GM12878 (cell line): ENCODE data around the gene ABCG2. TPM values are rescaled to one million over a fixed set of nuclear protein-coding genes. Genes with fewer than 3 reads are reported as not detected.

Experiments used
- ATAC-seq: fragments of 200-7000 bp; cut with Tn5 transposase; 3 replicates; pipeline ENCODE4 v1.9.1; 2020; ENCODE audit warnings: mild to moderate bottlenecking, moderate library complexity
- BruUV-seq: library from RNA; stranded (reverse); fragments of 400-500 nt; replicated peaks from 2 replicates; lab custom pipeline; 2021; lab: Mats Ljungman, UMichigan
- CTCF ChIA-PET: fragments of 300-600 bp; sonication (Branson Sonifier 250); formaldehyde crosslinking; extraction: SDS; loops from one replicate; lab custom pipeline; 2021; ENCODE audit warnings: inconsistent platforms; lab: Yijun Ruan, JAX
- POLR2A ChIA-PET: fragments of 350-600 bp; formaldehyde crosslinking; extraction: SDS; loops from one replicate; lab custom pipeline; 2021; ENCODE audit warnings: inconsistent platforms; lab: Charles Lee
- RAD21 ChIA-PET: fragments of 300-600 bp; sonication (Branson Sonifier 250); formaldehyde crosslinking; loops from one replicate; lab custom pipeline; 2023; ENCODE audit warnings: antibody characterized with exemption; ENCODE audit not compliant: unreplicated experiment; lab: Charles Lee
- SMC1A ChIA-PET: fragments of 300-600 bp; sonication (Branson Sonifier 250); formaldehyde crosslinking; loops from one replicate; lab custom pipeline; 2023; ENCODE audit not compliant: unreplicated experiment, uncharacterized antibody; lab: Charles Lee
- DNase-seq: peaks from one replicate; pipeline ENCODE4 v3.0.0-alpha.2; 2011; ENCODE audit warnings: low read depth, low spot score
- FAIRE-seq: peaks from 3 replicates; lab custom pipeline; 2011; peaks lifted over from hg19 to GRCh38; lab: Jason Lieb, UNC
- H2AFZ ChIP-seq: 2 replicates; pipeline ENCODE4 v1.6.0; 2011; ENCODE audit warnings: low read depth, low read length, control low read depth; ENCODE audit not compliant: control insufficient read depth
- H3K27ac ChIP-seq: 2 replicates; pipeline ENCODE4 v1.5.1; 2011; ENCODE audit warnings: control low read depth; ENCODE audit not compliant: control insufficient read depth, insufficient read depth
- H3K27me3 ChIP-seq, 2 experiments: replicated peaks in 1 of 2; 2 replicates each; pipeline versions ENCODE4 v1.6.0 to v1.6.1; 2011; ENCODE audit warnings: low read length in 1 of 2; ENCODE audit not compliant: control insufficient read depth in 2 of 2, insufficient read depth in 2 of 2
- H3K36me3 ChIP-seq, 2 experiments: 2 replicates each; pipeline ENCODE4 v1.5.1; 2011; ENCODE audit warnings: low read length in 1 of 2; ENCODE audit not compliant: control insufficient read depth in 2 of 2, insufficient read depth in 2 of 2
- H3K4me1 ChIP-seq: 2 replicates; pipeline ENCODE4 v1.6.1; 2011; ENCODE audit warnings: mild to moderate bottlenecking, low read length, moderate library complexity, mixed read lengths; ENCODE audit not compliant: control insufficient read depth, insufficient read depth
- H3K4me2 ChIP-seq: 2 replicates; pipeline ENCODE4 v1.6.0; 2011; ENCODE audit warnings: control low read depth; ENCODE audit not compliant: control insufficient read depth, insufficient read depth
- H3K4me3 ChIP-seq: fragments of 200-600 bp; sonication (generic); 2 replicates; pipeline ENCODE4 v1.5.1; 2016
- H3K79me2 ChIP-seq: 2 replicates; pipeline ENCODE4 v1.6.0; 2011; ENCODE audit warnings: low read length; ENCODE audit not compliant: control insufficient read depth, insufficient read depth
- H3K9ac ChIP-seq: 2 replicates; pipeline ENCODE4 v1.8.0; 2011; ENCODE audit warnings: low read length, control low read depth, mixed read lengths; ENCODE audit not compliant: control insufficient read depth, insufficient read depth
- H3K9me3 ChIP-seq: replicated peaks from 3 replicates; pipeline ENCODE4 v1.5.1; 2011; ENCODE audit warnings: mild to moderate bottlenecking, low read length; ENCODE audit not compliant: control insufficient read depth, insufficient read depth
- H4K20me1 ChIP-seq: 2 replicates; pipeline ENCODE4 v1.6.0; 2011; ENCODE audit not compliant: control insufficient read depth, insufficient read depth
- CBX3 ChIP-seq: fragments of 200-600 bp; sonication (generic); IDR thresholded peaks from 2 replicates; pipeline ENCODE4 v1.6.1; 2016; ENCODE audit warnings: low read depth, borderline replicate concordance
- E2F4 ChIP-seq: IDR thresholded peaks from 2 replicates; pipeline ENCODE4 v1.6.1; 2012; ENCODE audit warnings: low read depth, low read length, improper control_type of control experiment
- FOS ChIP-seq: IDR thresholded peaks from 3 replicates; pipeline ENCODE4 v1.6.1; 2011; ENCODE audit warnings: borderline replicate concordance; ENCODE audit not compliant: insufficient read length; ENCODE audit errors: extremely low read depth
- GATAD2B ChIP-seq: fragments of 450-650 bp; conservative IDR thresholded peaks from 2 replicates; pipeline ENCODE4 v1.6.1; 2017; ENCODE audit warnings: low read depth, mild to moderate bottlenecking, moderate library complexity
- HDAC6 ChIP-seq: fragments of 200-600 bp; sonication (generic); IDR thresholded peaks from one replicate; pipeline ENCODE4 v1.8.0; 2017; ENCODE audit warnings: antibody characterized with exemption; ENCODE audit not compliant: unreplicated experiment
- RB1 ChIP-seq: fragments of 450-650 bp; formaldehyde crosslinking; IDR thresholded peaks from 2 replicates; pipeline ENCODE4 v1.6.1; 2017; ENCODE audit warnings: mild to moderate bottlenecking, borderline replicate concordance
- ZNF687 ChIP-seq: fragments of 450-650 bp; IDR thresholded peaks from 2 replicates; pipeline ENCODE4 v1.6.1; 2017; ENCODE audit warnings: mild to moderate bottlenecking, moderate library complexity
- ZSCAN29 ChIP-seq: fragments of 450-650 bp; IDR thresholded peaks from 2 replicates; pipeline ENCODE4 v1.6.1; 2017; ENCODE audit warnings: mild to moderate bottlenecking, moderate library complexity
- WGBS: methylation state at CpG from one replicate; pipeline ENCODE4 v1.1.6; 2016; ENCODE audit warnings: low lambda C conversion rate; ENCODE audit not compliant: insufficient replicate concordance, insufficient coverage; ENCODE audit errors: missing lambda C conversion rate; 5-methylcytosine and 5-hydroxymethylcytosine counted together
- in situ Hi-C: fragments of 300-500 bp; cut with MboI; formaldehyde crosslinking; loops from 9 replicates; pipeline ENCODE4 v1.14.3; 2018; ENCODE audit warnings: mixed read lengths
- intact Hi-C: fragments of 100-400 bp; cut with micrococcal nuclease; formaldehyde crosslinking; loops from one replicate; pipeline ENCODE4 v1.14.2; 2022; ENCODE audit not compliant: unreplicated experiment
- polyA plus RNA-seq, 11 experiments: library from polyadenylated mRNA; depleted of rRNA in 4 of 11; unstranded in 6 of 11; stranded (reverse) in 5 of 11; fragments of >200 nt; fragmentation: Nextera tagmentation in 4 of 11; fragmentation: Illumina TruSeq in 1 of 11; extraction: Ambion mirVana in 4 of 11; extraction: Trizol in 1 of 11; gene quantifications; 1 replicate in 1 of 11; 2 replicates in 10 of 11; pipeline versions ENCODE4 v1.2.1 to v1.2.3, GENCODE V29; 2011 to 2016; ENCODE audit warnings: inconsistent platforms in 2 of 11, missing spikeins in 2 of 11, low read depth in 1 of 11
- total RNA-seq, 4 experiments: library from RNA; depleted of rRNA in 3 of 4; stranded (reverse); fragments of >200 nt in 3 of 4; fragmentation: Illumina TruSeq in 1 of 4; extraction: Trizol in 1 of 4; gene quantifications; 2 replicates each; pipeline versions ENCODE4 v1.2.1 to v1.2.3, GENCODE V29; 2013 to 2021

Gene ABCG2
- total and polyA plus RNA-seq, 10 of the 15 experiments (the other 5 are each of a cell fraction or from before 2014, with no cell fraction given): 0.03 to 0.06 (median 0.04) TPM; not detected in 7

GRCh38 chr4:88187766-88188165, 29.3 kb upstream of the ABCG2 start:
- SMC1A ChIA-PET: no interaction called here
- 35% methylated on average over 1 of the region's 1 CpG for WGBS
- Histone ChIP-seq H3K9me3 (no peaks in the 10 kb centered on the region), H3K27ac (no peak overlapping the region), H3K9ac (no peak overlapping the region), H3K4me3 (no peak overlapping the region), H2AFZ (no peak overlapping the region), H3K79me2 (no peaks in the 10 kb centered on the region), H4K20me1 (no peaks in the 10 kb centered on the region), H3K36me3 (no peaks in the 10 kb centered on the region), H3K27me3 (no peaks in the 10 kb centered on the region)
- BruUV-seq: no TSS peak
- RAD21 ChIA-PET: no interaction called here
- FAIRE-seq (no peak), ATAC-seq (no peak)
- in situ Hi-C loops: no loop called here
- POLR2A ChIA-PET: no interaction called here
- CTCF ChIA-PET: no interaction called here
- no peak for TF ChIP-seq CBX3
- no peak for TF ChIP-seq GATAD2B
- no peak for TF ChIP-seq FOS
- no peak for TF ChIP-seq E2F4
- TF ChIP-seq ZNF687: no peak
- TF ChIP-seq RB1: no peak
- no peak for TF ChIP-seq HDAC6
- no peak for TF ChIP-seq ZSCAN29
- TF ChIP-seq, all 136 proteins: peak for 0
- Histone ChIP-seq H3K4me2 (no peak overlapping the region), H3K4me1 (no peaks in the 10 kb centered on the region)
- intact Hi-C loops: no loop called here
- DNase-seq: no peak
